ENCODE results near the gene STRAP. TPM values are rescaled to one million over a fixed set of nuclear protein-coding genes. Genes with fewer than 3 reads are reported as not detected.
"Not testable (repeated sequence)": the region's sequence is repeated elsewhere in the genome, so short reads cannot be mapped to it uniquely, and the experiment has no call there.

Gene STRAP
- total RNA-seq, 1 donor from 2014 or later = 81.9 TPM

DNA sequence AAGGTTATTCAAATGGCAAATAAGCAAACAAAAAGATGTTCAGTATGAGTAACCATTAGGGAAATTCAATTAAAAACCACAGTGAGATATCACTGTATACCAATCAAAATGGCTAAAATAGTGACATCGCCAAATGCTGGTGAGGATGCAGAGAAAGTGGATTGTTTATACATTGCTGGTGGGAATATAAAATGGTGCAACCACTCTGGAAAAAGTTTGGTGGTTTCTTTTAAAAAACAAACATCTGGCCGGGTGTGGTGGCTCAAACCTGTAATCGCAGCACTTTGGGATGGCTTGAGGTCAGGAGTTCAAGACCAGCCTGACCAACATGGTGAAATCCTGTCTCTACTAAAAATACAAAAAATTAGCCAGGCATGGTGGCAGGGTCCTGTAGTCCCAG, 14.0 kb upstream of the STRAP start:
- no peak for DNase-seq (ENCODE audit: low spot score)

DNA sequence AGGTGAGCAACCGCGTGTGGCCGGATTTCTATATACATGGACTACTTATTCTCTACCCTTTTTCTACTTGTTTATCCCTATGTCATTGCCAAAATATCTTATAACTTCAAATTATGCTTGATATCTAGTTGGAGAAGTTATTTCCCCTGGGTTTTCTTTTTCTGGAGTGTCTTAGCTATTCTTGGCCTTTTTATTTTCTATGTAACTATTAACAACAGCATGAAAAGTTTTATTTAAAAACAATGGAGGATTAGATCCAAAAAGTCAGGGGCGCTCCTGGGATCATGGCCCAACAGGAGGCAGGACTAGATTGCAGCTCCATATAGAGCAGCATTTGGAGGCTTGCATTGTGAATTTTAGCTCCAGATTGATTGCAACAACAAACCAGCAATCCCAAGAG, 8.6 kb upstream of the STRAP start:
- no peak for DNase-seq (ENCODE audit: low spot score)

DNA sequence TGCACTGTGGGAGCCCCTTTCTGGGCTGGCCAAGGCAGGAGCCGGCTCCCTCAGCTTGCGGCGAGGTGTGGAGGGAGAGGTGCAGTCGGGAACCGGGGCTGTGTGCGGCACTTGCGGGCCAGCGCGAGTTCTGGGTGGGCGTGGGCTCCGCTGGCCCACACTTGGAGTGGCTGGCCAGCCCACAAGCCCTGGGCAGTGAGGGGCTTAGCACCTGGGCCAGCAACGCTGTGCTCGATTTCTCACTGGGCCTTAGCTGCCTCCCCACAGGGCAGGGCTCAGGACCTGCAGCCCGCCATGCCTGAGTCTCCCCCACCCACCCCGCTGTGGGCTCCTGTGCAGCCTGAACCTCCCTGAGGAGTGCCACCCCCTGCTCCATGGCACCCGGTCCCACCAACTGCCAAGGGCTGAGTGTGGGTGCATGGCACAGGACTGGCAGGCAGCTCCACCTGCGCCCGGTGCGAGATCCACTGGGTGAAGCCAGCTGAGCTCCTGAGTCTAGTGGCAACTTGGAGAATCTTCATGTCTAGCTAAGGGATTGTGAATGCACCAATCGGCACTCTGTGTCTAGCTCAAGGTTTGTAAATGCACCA, 7.5 kb upstream of the STRAP start:
- DNase-seq (ENCODE audit: low spot score) = not testable (repeated sequence)

DNA sequence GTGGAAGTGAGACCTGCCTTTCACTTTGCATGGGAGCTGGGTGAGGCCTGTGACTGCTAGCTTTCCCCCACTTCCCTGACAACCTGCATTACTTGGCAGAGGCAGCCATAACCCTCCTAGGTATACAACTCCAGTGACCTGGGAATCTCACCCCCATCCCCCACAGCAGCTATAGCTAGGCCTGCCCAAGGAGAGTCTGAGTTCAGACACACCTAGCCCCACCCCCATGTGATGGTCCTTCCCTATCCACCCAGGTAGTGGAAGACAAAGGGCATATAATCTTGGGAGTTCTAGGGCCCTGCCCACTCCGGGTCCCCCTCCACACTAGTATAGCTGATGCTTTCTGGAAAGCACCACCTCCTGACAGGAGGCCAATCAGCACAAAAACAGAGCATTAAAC, 6.3 kb upstream of the STRAP start:
- no peak for DNase-seq (ENCODE audit: low spot score)

DNA sequence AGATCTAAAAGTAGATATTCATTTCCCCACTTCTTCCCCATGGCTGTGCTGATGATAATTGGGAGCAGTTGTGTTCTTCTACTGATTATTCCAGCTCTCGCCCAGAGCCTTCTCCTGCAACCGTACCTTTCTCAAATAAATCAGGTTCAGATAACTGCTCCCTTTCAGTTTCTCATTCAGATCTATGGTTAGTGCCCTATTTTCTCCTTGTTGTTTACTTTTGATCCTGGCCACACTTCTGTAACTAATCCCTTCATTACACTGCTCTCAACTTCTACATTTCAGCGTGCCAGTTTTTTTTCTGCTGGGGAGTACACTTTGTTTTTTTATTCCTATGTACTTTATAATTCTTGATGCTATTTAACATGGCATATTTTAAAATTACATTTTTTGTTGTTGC, 2.8 kb upstream of the STRAP start:
- DNase-seq (ENCODE audit: low spot score) = no peak

DNA sequence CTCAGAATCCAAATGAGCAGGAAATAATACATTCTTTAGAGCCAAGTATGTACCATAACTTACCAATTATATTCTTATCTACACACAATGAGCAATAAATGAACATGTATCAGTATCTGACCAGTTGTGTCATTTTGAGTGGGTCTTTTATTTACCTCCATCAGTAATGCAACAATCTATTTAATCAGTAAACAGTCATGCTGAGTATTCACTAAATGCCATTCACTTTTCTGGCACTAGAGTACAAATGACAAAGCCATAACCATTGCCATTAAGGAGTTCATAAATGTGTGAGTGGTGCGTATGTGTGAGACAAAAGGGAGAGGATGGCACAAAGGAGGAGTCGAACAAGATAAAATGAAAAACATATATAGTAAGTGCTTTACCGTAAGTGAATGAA, 1.5 kb upstream of the STRAP start:
- DNase-seq (ENCODE audit: low spot score) = no peak

DNA sequence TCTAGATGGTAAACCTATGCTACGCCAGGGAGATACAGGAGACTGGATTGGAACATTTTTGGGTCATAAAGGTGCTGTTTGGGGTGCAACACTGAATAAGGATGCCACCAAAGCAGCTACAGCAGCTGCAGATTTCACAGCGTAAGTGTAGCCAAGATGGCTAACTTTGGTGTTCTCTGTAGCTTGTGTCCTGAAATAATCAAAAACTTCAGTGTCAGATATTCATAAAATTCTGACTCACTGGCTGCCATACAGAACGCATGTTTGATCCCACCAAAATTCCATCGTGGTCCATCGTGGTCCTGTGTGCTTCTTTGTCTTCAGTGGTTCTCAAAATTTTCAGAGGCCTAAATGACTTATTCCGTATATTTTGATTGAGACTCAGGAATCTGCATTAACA, 1.3 kb downstream of the STRAP start:
- DNase-seq (ENCODE audit: low spot score) = no peak

DNA sequence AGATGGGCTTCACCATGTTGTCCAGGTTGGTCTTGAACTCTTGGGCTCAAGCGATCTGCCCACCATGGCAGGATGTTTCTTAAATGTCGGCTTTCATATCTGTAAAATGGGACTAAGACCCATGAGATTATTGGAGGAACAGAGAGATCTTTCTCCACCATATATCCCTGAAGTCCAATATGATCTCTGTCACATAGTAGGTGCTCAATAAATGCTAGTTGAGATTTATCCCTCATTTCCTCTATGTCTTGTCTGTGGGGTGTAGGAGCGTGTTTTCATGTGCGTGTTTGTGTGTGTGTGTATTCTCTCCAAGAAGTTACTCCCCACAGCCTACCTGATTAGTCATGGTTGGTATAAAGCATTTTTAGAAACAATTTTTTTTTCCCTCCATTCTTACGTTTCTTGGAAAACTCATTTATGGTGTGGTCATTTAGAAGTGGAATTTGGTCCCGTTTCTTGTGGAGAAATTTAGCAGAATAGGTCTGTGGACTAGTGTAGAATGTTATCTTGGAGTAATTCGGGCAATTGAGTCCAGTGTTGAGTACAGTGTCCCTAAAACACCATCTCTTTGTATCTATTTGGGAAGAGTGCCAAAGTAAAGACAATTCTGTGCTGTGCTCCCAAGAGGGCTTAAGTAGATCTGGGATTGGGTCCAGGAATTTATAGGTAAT, 4.3 kb downstream of the STRAP start:
- no peak for DNase-seq (ENCODE audit: low spot score)

DNA sequence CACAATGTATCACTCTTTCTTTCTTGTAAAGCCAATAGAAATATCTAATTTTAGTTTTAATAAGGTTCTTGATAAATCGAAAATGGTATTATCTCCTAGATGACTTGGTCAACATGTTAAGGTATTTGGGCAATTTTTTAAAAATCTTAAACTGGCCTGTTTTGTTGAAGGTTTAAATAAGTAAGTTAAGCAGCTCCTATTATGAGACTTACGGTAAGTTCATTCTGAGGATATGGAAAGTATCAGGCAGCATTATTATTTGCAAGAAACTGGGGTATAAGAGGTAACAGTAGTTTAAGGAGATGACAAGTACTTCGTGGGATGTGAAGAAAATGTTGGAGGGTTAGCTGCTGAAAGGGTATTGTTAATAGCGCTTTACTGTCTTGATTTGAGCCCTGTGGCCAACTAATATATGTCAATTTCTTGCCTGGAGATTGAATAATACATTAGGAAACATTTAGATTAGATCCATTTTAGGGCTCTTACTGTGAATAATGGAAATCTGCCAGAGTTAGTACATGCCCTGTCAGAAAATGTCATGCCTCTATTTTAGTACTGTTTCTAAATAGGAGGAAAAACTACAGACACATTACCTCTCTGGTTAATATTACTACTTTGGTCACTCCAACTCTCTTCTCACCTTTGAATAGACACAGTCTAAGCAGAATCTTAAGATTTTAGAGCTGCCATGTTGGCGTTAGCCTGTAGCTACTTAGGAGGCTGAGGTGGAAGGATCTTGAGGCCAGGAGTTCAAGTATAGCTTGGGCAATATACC, 5.0 kb downstream of the STRAP start:
- DNase-seq (ENCODE audit: low spot score) = no peak

DNA sequence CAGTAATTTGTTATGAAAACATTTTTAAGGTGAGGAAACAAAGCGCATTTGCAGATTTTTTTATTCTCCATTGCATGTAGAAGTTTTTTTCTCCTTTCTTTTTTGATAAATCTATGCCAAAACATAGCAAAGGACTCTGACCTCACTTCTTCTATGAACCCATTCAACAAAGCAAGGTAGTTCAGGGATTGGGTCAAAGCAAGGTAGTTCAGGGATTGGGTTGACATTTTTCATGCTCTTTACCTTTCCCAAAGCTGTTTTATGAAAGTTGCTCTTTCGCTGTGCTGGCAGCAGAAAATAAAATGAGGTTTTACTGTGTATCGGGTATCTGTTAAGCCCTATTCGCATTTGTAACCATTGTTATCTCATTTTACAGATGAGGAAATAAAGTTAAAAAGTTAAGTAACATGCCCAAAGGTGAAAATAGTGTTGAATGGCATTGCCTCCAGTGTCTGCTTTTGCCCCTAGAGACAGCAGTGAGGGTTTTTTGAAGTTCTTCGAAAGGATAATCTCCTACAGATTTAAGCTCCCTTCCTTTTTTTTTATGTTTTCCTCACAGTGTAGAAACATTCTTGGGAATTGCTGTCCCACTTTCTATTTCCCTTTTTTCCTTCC, 10.6 kb downstream of the STRAP start:
- DNase-seq (ENCODE audit: low spot score) = no peak

DNA sequence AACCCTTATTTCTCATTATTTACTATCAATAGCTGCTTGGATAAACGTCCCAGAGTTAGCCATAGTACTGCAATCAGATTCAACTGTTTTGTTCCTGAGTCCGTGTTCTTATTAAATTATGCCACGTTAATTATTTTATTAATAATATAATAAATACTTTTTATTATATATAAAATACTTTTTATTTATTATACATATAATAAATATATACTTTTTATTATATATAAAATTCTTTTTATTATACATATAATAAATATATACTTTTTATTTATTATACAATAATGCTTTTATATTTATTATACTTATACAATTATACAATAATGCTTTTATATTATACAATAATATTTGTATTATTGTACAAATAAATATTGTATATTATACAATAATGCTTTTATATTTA, 11.1 kb downstream of the STRAP start:
- no peak for DNase-seq (ENCODE audit: low spot score)

DNA sequence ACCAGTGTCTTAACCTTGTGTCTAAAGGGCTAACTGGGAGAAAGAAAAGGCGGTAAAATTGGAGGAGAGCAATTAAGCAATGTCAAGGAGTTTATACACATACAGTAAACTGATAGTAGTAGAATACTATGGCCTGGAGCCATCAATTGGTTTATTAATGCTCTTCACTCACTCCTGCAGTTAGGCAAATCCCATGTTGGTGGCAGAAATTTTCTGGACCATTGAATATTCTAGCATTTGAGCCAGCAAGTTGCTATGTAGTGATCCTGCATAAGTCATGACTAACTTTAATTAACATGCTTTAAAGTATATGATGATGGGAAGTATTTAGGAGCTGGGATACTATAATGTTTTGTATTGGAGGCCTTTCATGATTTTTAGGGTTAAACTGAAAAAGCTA, 14.7 kb downstream of the STRAP start:
- DNase-seq (ENCODE audit: low spot score) = no peak

DNA sequence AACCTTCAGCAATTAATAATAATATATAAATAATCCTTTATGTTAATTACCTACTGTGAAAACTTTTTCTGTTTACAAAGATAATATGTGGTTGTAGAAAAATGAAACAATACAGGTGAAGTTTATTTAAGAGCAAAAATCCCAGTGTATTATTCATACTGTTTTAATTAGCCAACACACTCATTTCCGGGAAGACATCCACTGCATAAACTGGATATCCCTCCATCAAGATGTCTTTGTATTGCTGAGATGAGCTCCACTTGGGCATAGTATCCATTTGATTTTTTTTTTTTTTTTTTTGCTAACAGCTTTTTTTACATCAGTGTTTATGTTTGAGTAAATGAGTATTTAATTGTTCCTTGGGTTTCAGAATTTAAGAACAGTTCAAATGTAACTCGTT, 15.2 kb downstream of the STRAP start:
- DNase-seq (ENCODE audit: low spot score) = no peak

DNA sequence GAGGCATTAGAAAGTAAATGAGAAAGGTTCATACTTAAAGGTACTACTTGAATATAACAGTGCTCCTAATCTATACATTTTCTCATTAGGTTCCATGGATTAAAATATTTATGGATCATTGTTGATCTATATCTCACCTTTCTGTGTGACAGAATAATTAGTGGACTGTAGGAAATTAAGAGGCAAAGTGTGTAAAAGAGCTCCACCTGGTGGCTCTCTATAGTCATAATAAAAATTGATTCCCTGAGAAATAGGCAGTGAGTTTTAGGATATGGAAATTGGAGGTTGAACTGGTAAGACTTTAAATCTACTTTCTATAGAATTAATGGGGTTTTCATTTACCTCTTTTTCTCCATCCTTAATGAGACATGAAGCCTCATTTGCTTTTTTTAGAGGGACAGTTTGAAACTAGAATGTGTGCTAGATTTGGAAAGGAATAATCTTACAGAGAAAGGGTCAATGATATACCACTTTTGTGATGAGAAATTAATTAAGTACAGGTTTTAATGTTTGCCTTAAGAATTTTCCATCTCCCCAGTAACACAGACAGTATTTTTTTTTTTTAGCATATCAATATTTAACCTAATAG, 17.2 kb downstream of the STRAP start:
- no peak for DNase-seq (ENCODE audit: low spot score)

DNA sequence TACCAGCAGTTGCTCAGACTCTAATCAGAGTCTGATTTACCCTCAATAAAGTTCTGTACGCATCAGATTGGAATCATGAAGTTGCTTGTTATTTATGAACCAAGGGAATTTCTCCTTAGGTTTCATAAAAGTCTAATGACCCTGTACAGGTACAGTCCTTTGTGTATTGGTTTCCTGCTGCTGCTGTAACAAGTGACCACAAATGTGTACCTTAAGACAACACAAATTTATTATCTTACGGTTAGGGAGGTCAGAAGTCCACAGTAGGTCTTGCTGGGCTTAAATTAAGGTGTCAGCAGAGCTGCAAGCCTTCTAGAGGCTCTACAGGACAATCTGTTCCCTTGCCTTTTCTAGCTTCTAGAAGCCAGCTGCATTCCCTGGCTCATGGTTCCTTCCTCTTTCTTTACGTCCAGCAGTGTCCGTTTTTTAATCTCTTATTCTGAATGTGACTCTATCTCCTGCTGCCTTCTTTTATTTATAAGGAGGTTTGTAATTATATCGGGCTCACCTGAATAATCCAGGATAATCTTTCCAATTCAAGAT, 22.3 kb downstream of the STRAP start:
- no peak for DNase-seq (ENCODE audit: low spot score)

DNA sequence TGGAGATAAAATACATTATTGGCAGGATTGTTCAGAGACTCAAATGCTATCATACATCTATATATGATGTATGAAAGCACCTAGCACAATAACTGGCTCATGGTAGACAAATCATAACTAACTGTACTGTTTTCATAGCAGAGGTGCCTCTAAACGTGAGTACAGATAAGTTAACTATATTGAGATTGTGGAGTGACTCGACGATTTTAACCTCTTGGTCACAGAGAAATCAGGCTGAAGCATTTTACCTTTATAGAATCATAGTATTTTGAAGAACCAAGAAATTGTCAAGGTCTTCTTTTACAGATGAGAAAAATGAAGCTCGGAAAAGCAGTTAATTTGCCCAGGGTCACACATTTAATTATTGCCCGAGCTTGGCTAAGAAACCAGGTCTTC, 28.3 kb downstream of the STRAP start:
- no peak for DNase-seq (ENCODE audit: low spot score)

DNA sequence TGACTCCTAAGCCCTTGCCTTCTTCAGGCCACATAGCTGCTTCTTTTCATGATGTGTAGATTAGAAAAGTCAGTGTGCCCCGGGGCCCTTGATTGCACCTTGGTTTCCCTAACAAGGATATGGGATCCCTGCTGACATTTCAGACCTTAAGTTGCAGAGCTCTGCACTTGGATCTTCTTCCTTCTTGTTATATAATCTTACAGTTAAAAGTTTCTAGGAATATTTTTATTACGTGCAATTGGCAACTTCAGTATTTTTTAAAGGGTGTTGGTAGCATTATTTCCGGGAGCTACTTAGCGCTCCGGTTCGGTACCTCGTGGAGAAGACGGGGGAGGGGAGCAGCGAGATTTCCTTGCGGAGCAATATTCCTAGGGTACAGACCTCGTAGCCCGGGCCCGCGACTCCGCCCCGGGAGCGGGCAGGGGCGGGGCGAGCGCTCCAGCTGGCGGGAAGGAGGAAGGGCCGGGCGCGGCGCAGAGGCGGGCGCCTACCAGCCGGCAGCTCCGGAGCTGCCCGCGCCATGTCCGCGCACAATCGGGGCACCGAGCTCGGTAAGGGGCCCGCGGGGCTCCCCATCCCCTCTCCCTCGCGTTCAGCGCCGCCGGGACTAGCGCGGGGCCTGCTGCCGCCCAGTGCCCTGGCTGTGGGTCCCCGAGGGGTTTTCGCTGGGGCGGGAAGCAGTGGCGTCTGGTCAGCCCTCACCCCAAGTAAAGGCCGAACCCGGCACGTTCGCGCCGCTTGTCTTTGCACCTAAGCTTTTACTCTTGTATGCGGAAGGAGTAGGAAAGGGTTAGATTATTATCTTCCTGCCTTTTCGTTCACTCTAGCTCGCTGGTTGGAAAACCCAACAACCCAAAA, 28.9 kb downstream of the STRAP start, which contains the start of gene DERA:
Gene DERA (plus strand): TSS at position 469 of the 858 bp plus-strand sequence. CDS start 52 bp downstream, at position 521.
- peak; percentile 80 for DNase-seq (ENCODE audit: low spot score)

DNA sequence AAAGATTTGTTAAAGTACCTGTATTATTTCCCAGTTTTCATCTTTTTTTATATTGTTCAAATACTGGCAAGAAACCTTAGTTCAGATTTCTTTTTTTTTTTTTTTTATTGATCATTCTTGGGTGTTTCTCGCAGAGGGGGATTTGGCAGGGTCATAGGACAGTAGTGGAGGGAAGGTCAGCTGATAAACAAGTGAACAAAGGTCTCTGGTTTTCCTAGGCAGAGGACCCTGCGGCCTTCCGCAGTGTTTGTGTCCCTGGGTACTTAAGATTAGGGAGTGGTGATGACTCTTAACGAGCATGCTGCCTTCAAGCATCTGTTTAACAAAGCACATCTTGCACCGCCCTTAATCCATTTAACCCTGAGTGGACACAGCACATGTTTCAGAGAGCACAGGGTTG, 29.7 kb downstream of the STRAP start:
- not testable (repeated sequence) for DNase-seq (ENCODE audit: low spot score)

DNA sequence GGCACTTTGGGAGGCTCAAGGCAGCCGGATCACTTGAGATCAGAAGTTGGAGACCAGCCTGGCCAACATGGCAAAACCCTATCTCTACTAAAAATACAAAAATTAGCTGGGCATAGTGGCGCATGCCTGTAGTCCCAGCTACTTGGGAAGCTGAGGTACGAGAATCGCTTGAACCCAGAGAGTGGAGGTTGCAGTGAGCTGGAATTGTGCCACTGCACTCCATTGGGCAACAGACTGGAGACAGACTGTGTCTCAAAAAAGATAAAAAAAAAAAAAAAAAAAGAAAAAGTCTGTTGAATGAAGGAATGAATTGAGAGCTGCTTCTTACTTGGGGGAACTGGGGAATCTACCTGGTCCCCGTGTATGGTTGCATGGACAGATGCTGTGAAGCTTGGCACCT, 31.9 kb downstream of the STRAP start:
- not testable (repeated sequence) for DNase-seq (ENCODE audit: low spot score)

DNA sequence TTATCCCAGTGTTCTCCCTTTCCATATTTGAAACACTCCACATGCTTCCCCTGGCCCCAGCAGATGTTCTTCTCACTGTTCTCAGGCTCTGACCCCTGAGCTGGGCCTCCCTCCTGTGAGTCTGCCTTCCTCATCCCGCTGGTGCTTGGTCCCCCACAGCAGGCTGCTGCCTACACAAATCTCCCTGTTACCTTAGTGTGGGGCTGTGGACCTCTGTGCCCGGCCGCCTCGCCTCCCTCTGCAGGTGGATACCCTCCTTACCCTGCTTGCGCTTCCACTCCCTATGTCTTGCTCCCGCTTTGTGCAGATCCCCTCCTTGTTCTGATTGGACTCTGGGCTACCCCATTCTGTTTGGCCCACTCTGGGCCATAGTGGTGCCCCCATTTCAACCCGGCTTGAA, 35.9 kb downstream of the STRAP start:
- DNase-seq (ENCODE audit: low spot score) = no peak

DNA sequence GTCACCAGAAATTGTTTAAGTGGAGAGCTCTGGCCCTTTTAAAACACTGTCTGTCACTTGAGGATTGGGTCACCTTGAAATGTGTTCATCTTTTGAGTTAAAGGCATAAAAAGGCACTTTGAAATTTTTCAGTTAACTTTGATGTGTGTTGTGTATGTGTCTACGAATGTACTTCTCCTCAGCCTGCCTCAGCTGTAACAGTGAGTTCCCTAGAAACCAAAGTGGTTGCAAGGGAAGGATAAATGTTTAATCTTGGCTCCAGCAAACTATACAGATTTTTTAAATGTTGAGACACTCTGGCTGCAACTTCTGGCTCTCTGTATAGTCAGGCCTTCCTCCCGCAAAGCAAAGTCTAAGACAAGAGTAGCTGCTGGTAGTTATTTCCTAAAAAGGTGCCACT, 37.2 kb downstream of the STRAP start:
- DNase-seq (ENCODE audit: low spot score) = no peak

Data from mucosa of gallbladder (tissue), 1 donor.